C1 segment of cervical spinal cord (tissue), 14 donors: ENCODE results near the gene SACM1L.

Experiments
- DNase-seq, 14 donors: peaks; one replicate each; lab custom pipeline; 2025; lab: John Stamatoyannopoulos, UW

The SACM1L gene

DNA sequence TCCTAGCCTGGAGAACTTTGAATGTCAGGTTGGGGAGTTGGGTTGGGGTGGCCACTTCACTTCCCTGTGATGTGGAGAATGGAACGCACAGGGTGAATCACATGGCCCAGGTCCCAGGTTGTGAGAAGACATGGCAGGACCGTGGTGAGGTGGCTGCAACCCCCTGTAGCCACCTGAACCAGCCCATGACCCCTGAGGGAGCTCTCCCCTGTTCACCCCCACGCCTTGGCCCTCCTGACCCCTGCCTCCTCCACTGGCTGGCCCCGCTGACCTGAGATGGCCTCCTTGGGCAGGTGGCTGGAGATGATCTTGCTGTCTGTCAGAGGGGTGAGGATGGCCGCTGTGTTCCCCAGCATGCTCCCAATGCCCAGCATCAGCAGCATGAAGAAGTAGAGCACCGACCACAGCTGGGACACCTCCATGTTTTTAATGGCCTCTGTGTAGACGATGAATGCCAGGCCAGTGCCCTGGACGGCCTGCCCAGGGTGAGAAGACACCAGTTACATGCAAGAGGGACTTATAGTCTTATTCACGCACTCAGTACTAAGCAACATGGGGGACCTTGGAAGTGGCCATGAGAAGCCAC is 76.2 kb downstream of the SACM1L start:
- no peak for DNase-seq

DNA sequence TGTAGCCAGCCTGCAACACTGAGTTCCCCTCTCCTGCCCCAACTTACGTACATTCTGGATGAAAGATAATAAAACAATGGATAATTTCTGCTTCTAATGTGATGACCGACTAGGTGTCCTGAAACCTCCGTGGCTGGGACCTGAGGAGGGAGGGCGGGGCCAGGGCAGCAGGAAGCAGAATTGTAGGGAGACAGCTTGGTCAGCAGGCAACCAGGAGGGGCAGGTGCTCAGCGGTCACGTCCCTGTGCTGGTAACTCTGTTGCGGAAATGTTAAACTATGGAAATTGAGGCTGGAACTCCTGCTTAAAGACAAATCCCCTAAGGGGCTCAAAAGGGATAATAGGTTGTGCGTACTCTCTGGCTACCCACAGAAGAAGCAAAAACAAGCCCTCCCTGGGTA is 76.8 kb downstream of the SACM1L start:
- DNase-seq = no peak

DNA sequence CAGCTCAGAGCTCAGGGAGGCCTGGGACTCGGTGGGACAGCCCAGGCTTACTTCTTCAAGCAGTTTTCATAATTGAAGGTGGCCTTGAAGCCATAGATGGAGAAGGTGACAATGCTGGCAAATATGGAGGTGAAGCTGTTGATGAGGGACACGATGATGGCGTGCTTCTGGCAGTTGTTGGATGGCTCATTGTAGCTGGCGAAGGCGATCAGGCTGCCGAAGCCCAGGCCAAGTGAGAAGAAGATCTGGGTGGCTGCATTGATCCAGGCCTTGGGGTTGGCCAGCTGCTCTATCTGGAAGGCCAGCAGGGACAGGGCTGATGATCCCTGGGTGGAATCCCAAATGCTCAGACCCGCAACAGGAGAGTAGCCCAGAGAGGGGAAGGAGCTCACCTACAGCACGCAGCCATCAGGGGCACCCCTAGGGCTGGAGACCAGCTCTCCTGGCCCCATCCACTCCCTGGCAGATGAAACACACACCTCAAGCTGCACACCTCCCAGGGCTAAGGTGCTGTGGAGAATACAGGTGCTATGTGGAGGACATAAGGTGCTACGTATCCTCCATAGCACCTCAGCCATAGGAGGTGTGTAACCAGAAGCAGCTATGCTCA is 82.1 kb downstream of the SACM1L start:
- no peak for DNase-seq

DNA sequence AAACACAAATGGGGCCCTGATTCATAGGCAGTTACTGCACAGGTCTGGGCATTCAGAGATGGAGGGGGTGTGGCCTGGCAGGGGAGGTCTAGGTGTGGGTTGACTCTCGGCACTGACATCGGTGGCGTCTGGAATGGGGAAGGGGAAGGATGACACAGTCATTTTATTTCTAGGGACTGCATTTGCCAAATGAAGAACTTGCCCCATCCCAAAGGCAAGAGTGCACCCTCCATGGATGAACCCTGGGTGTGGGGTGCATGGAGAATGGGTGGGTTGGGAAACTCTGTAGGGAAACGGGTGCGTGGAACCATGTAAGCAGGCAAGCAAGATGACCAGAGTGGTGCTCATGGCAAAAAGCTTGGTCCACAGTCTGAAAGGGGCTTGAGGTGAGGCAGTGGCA is 82.6 kb downstream of the SACM1L start:
- DNase-seq = no peak

DNA sequence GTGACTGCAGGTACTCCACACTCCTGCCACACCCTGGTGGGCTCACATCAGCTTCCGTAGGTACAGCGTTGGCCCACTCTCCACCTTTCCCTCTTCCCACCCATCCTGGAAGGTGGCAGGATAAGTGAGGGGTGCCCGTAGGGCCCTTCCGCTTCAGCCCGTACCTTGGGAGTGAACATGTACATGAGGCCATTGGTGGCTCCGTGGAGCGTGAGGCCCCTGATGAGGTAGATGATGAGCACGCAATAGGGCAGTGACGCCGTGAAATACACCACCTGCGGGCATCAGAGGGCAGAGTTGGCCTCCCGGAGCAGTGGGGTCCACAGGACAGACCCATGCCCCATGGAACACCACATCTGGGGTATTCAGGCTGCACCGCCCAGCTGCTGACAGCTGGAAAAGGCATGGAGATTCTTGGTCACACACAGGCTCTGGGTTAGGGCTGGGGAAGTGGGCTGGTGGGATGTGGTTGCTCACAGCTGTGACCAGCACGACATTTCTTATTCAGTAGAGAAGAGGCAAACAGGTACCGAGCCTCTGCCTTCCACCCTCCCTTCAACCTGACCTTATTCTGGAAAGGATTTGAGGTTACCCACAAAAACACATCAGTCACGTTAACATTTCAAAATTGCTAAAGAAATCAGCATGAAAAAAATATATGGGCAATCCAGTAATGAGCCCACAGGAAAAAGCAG is 83.3 kb downstream of the SACM1L start:
- DNase-seq = no peak

DNA sequence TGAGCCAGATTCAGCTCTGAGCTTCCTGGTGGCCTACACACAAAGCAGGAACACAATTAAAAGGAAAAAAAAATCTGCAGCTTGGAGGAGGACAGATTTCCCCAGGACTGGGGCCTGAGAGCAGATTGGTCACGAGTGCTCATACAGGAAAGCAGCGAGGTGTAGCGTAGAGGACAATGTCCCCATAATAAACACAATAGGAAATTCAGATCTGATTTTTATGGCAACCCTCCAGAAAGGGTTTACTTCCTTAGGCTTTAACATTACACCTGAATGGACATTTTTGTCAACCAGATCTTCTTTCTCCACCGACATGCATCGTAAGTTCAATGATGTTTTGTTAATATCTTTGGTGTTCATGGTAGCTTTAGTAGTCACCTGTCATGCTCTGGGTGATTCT is 83.9 kb downstream of the SACM1L start:
- no peak for DNase-seq

DNA sequence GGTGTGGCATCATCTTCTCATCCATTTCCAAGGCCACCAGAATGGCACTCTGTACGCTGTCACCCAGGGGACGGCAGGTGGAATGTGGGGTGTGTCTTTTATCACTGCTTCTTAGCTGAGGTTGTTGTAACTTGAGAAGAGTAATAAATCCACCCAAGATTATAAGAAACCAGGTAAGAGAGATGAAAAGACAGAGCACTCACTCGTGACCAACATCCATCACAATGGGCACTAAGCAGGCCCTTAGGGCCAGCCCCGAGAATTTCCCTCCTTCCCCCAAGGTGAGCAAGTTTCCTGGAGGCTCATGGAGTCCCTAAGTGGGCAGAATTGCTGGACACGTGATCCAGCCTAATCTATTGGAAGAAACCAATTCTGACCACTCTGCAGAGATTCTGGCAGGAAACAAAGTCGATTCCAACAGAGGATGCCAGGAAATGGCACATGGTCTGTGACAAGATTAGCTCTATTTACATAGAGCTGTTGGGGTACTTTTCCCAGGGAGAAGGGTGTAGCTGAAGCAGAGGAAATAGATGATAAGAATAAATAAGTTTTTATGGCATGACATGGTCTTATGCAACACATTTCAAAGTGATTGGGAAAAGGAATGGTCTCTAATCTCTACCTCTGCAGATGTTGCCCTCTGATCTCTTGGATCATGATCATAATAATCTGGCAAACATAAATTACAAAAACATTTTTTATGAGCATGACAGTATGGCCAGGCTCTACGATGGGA is 84.7 kb downstream of the SACM1L start:
- no peak for DNase-seq

DNA sequence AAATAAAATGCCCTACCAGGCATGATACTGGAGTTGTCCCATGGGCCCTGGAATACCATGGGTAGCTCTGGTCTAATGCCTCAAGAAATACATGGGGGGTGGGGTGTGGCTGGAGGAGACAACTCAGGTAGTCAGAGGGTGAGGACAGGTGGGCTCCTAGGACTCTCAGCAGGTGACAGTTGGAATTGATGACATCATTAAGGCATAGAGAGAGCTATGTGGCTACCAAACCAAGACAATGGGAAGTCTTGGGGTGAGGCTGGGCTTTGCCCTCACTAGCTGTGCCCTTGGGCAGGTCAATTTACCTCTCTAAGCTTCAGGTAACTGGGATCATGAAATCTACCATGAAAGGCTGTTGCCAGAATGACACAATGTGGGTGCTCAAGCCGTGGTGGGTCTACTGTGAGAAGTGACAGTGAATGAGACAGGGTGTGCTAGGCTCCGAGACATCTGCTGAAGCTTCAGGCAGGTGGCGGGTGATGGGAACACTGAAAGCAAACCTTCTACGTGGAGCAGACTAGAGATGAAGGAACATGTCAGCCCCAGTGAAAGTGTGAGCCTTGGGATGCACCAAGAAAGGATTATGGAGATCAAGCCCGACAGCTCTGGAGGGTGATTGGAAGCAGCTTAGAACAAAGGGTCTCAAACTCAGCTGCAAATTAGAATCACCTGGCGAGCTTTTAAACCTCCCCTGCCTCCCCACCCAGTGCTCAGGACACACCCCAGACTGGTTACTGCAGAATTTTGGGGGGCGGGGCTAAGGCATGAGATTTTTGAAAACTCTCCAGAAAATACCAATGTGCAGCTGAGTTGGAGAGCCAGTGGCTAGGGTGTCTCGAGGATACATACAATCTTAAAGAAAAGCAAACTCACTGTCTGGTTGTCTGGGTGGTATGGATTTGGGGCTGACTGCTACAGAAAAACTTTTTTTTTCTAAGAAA is 85.7 kb downstream of the SACM1L start:
- DNase-seq = no peak

DNA sequence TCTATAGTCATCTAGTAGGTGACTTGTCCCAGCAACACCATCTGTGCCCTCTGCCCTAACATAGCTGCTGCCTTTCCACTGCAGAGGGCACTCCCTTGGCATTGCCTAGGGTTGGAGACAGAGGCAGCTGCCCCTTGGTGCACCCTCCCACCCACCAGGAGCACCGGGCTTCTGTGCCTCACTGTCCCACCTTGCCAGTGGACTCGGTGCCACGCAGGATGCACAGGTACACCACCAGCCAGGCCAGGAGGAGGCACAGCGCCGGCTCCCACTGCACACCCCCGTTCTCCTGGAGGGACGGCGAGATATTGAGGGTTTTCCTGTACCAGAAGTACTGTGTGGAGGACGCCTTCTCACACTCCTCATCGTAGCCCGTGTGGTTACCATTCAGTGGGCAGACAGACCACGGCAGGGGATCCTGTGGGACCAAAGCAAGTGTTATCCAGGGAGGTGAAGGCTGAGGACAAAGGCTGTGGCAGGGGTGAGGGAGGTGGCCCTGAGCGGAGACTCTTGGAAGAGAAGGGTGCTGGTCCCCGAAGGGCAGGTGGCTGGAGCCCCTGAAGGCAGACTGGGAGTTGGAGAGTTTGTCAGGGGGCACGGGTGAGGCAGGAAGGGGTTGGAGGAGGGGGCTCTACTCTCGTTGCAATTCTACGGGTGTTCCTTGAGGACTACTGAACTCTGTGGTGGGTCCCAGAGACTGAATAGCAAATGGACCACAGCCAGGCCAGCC is 86.5 kb downstream of the SACM1L start:
- DNase-seq = no peak

DNA sequence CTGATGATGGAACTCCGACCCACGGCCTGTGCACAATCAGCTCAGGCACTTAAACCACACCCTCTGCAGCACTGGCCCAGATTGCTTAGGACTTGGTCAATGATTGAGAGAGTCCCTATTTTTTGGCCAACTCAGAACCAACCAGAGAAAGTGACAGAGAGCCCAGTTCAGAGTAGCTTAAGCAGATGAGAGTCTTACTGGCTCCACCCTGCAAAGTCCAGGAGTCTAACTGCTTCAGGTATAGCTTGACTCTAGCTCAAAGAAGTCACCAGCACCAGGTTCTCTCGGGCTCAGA is 87.1 kb downstream of the SACM1L start:
- no peak for DNase-seq

DNA sequence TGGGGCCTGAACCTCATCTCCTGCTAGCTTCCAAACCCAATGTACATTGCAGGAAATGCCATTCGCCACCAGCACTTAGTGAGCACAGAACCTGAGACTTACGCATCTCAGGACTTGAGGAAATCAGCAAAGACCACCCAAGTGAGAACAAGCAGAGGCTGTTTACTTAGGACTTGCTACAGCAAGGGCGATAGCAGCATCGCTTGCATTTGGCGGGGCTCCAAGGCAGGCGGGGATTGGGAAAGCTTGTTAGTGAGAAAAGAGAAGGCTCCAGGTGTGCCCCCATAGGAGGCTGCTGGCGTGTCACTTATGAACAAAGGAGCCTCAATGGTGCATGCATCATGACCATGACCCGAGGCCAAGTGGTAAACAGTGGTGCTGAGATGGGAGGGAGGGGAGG is 87.4 kb downstream of the SACM1L start:
- DNase-seq = no peak

DNA sequence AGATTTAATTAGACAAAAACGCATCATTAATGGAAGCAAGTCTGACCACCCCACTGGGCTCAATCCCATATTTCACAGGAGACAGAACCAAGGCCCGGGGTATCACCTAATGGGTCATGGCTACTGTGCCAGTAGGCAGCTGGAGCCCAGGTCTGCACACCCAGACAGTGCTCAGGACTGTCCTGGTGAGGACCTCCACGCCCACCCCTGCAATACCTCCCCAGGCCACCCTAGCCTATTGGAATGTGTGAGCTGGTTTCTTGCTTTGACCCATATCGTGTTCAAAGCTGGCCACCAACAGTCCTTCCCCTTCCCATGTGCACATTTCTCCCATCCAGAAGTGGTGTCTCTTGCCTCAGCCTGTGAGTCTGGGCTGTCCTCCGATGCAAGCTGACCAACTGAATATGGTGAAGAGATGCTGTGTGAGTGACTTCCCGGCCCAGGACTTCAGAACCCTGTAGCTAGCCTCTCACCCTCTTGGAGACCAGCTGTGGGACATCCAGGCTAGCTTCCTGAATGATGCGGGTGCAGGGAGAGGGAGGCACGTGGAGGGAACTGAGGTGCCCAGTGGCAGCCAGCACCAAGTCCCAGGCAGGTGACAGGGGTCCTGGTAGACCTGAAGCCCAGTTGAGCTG is 88.0 kb downstream of the SACM1L start:
- no peak for DNase-seq

DNA sequence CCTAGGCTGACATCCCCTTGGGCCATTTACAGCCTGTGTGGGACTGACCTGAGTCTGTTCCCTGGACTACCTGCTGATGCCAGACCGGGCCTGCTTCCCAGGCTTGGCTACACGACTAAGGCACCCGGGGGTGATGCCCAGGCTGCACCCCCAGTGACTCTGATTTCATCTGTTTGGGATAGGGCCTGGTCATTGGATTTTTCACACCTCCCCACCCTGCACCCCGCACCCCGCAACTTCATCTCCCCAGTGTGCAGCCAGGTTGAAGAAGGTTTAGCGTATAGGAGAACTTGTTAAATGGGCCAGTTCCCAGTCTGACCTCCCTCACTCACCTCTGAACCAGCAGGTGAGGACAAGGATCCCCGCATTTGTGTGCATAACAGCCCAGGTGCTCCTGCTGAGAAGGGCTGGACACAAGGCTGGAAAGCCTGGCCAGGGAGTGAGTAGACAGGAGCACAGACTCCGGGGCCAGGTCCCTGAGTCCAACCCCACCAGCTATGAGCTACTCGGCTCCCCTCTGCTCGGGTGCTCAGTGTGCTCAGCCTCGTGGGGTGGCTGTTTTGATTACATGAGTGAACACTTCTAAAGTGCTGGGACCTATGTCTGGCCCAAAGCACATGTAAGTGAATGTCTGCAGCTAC is 88.7 kb downstream of the SACM1L start:
- DNase-seq = no peak

DNA sequence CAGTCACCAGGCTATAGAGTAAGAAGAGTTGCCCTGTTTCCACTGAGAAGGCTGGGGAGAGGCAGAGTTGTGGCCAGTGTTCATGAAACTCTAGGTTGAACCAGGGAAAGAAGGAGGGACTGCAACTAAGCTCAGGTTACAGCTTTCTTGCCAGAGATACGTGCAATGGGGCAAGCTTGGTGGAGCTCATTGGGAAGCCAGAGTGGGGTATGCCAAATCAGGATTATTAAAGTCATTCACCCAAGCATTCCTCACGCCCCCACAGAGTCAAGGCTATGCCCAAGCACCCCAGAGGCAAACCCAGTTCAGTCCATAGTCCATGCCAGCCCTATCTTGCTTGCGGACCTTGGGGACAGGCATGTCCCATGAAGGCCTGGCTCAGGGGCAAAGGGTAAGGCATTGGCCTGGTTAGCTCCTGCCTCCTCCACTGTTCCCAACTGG is 89.6 kb downstream of the SACM1L start:
- DNase-seq = no peak

DNA sequence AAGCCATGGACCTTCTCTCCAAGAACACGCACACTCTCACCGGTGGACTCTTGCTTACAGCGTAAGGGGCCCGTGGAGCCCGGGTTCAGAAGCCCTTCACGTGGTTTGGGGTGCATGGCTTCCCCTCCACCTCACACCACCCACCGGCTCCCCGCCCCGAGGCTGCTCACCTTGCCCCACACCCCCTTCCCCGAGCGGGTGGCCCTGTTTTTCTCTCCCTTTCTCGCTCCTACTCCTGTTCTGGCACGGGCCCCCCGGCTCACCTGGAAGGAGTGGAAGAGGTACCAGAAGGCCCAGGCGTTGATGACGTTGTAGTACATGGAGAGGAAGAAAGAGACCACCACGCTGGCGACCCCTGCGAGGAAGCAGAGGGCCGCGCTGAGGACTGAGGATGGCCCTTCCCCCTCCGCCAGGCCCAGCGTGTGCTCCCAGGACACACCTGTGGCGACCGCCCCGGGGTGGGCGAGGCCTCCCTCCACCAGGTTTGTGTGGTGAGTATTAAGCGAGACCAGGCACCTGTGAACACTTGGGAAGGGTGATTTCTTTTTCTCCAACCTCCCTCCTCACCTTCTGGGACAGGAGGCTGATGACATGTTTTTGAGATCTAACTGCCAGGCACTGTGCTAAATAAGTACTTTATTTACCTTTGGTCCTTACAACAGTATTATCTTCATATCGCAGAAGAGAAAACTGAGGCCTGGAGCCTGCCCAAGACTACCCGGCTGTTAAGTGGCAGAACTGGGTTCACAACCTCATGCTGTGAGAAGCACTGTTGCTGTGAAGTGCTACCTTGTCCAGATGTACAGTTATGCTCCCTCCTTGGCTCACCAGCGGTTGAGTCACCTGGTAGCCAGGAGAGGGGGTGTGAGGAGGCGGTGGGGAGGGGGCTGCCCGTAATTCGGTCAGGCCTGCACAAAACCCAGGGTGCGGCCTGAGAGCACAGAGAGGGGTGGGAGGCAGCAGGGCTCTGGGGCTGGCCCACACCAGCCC is 90.8 kb downstream of the SACM1L start:
- DNase-seq = no peak

DNA sequence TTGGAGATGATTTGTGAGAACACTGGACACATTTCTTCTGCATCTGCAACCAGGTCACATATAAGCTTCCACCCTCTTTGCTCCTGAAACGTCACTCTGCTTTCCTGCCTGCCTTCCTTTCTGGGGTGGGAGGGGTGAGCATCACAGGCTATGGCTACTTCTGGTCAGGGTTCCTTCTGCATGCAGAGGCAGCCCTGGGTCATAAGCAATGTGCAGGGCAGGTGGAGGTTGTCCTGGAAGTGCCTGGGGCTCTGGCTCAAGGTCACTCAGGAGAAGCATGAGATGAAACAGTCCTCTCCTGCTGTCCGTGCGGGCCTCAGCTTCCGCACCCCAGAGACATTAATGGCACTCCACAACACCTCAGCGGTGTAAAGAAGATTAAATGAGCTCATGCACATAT is 92.1 kb downstream of the SACM1L start:
- DNase-seq = no peak

DNA sequence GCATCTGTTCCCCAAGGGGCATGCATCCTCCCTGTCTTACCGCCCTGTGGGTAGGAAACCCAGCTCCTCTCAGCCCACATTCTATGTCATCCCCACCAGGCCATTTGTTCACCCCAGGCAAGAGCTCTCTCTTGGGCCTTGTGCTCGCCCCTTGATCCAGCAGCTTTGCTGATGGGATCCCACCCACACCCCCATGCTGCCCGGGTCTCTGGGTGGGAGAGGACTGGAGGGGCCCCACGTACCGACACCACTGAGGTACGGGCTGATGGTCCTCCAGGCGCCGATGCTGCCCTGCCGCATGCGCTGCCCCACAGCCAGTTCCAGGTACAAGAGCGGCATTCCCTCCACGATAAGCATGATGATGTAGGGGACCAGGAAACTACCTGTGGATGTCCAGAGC is 92.6 kb downstream of the SACM1L start:
- DNase-seq = no peak

DNA sequence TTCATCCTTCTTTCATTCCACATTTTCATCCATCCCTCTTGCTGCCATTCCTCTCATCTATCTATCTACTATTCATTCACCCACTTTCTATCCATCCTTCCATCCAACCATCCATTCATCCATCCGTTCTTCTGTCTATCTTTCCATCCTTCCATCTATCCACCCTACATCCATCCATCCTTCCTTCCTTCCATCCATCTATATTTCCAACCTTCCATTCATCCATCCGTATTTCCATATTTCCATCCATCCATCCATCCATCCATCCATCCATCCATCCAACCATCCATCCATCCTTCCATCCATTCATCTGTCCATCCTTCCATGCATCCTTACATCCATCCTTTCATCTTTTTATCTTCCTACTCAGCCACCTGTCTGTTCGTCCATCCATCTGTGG is 93.2 kb downstream of the SACM1L start:
- DNase-seq = no peak

DNA sequence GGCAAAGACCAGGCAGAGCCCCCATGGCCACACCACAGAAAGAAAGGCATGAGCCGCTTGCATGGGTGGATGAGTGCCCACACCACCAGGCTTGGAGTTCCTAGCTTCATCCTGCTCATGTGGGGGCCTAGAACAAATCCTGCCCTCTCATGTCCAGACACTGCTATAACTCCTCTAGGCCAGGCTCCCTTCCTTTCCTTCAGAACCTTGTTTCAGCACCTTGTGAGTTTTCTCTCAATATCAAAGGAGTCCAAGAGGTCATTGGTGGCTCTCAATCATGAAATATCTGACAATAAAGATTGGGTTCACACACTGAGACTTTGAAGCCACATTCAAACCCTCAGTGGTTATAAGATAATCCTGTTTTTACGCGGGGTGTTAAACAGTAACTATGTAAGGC is 94.5 kb downstream of the SACM1L start:
- no peak for DNase-seq
